ENCODE measurements around the gene PSAPL1. TPM values are rescaled to one million over a fixed set of nuclear protein-coding genes. Genes with fewer than 3 reads are reported as not detected.

PSAPL1 gene
- total RNA-seq, 1 donor from 2014 or later, result not detected

DNA sequence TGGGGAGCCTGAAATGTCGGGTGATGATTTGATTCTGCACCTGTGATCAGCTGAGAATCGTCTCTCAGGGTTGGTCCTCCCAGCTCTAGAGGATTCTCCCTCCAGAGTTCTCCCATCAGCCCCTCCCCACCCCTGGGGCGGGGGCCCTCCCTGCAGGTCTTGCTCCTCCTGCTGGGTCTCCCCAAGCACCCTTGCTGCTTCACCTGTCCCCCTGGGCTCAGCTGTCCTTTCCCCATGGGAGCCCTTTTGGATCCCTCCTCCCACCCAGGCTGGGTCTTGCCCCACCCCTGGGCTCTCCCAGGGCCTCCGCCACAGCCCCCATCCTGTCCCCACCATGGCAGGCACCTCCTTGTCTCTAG lies 22.2 kb downstream of the PSAPL1 start:
- H3K4me1 ChIP-seq, result no peaks in the 10 kb centered on the region
- H3K4me3 ChIP-seq, result no peak overlapping the region
- TF ChIP-seq, protein P1, sequence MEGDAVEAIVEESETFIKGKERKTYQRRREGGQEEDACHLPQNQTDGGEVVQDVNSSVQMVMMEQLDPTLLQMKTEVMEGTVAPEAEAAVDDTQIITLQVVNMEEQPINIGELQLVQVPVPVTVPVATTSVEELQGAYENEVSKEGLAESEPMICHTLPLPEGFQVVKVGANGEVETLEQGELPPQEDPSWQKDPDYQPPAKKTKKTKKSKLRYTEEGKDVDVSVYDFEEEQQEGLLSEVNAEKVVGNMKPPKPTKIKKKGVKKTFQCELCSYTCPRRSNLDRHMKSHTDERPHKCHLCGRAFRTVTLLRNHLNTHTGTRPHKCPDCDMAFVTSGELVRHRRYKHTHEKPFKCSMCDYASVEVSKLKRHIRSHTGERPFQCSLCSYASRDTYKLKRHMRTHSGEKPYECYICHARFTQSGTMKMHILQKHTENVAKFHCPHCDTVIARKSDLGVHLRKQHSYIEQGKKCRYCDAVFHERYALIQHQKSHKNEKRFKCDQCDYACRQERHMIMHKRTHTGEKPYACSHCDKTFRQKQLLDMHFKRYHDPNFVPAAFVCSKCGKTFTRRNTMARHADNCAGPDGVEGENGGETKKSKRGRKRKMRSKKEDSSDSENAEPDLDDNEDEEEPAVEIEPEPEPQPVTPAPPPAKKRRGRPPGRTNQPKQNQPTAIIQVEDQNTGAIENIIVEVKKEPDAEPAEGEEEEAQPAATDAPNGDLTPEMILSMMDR (IDR thresholded peaks at IDR 0.05), result no peak
- ATAC-seq (no peak), DNase-seq (no peak)
- H3K27me3 ChIP-seq (ENCODE audit: low read depth), result no peaks in the 10 kb centered on the region
- peaks cover 12% of the 10 kb centered on the region for H3K9me3 ChIP-seq
- no peak overlapping the region for H3K27ac ChIP-seq
- intact Hi-C loops (cut with DNase I), result no loop called here
- H3K36me3 ChIP-seq, result no peaks in the 10 kb centered on the region

DNA sequence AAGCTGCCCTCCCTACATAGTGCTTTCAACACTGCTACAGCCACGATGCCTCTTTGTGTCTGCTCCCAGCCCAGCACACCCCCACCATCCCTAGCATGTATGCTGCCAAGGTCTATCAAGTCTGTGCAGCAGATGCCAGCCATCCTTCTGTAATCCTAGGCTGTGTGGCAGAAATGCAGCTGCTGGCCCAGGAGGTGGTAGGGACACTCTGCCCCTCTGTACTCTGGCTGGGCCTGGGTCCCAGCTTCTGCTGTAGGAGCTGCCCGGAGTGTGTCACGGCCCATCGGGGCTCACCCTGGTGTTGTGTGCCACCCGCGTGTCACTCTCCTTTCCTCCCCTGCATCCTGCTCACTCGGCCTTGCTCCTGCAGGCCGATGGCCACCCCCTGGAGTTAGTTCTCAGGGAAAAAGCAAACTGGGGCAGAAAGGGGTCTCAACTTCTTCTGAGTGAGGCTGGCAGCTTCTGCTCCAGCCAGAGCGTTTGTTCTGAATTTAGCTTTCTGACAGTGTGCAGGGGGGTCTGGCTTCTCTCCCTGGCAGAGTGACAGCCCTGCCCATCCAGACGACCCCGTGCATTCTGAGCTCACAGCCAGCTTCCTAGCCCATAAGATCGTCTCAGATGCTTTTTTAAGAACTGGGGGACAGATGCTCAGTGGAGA lies 22.7 kb downstream of the PSAPL1 start:
- no peak overlapping the region for H3K27ac ChIP-seq
- no peak overlapping the region for H3K4me3 ChIP-seq
- ATAC-seq, result peak in 1 of 2 donors; percentile 31
- no peaks in the 10 kb centered on the region for H3K27me3 ChIP-seq (ENCODE audit: low read depth)
- intact Hi-C loops (cut with DNase I), result no loop called here
- H3K4me1 ChIP-seq, result no peaks in the 10 kb centered on the region
- TF ChIP-seq, protein P1 (IDR thresholded peaks at IDR 0.05), result no peak
- H3K36me3 ChIP-seq, result no peaks in the 10 kb centered on the region
- DNase-seq, result peak; percentile 24
- peaks cover 13% of the 10 kb centered on the region for H3K9me3 ChIP-seq

DNA sequence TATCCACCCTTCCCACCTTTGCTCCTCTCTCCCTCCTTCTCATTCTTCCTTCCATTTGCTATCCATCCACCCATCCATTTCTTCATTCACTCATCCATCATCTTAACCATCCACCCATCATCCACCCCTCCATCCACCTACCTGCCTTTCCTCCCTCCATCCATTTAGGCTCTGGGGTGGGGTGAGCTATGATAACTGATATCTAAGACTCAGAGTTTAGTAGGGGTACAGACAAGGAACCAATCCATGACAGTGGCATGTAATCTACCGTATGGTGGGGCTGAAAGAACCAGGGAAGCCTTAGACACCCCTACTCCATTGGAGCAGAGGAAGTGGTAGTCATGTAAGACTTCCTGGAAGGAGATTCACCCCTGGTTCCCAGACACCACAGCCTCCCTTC lies 23.2 kb downstream of the PSAPL1 start:
- Histone ChIP-seq H3K27me3 (ENCODE audit: low read depth) (no peaks in the 10 kb centered on the region), H3K4me3 (no peak overlapping the region), H3K36me3 (no peaks in the 10 kb centered on the region), H3K4me1 (no peaks in the 10 kb centered on the region), H3K27ac (no peak overlapping the region), H3K9me3 (peaks cover 15% of the 10 kb centered on the region)
- TF ChIP-seq, protein P1 (IDR thresholded peaks at IDR 0.05), result no peak
- intact Hi-C loops (cut with DNase I), result no loop called here
- ATAC-seq (no peak), DNase-seq (no peak)

DNA sequence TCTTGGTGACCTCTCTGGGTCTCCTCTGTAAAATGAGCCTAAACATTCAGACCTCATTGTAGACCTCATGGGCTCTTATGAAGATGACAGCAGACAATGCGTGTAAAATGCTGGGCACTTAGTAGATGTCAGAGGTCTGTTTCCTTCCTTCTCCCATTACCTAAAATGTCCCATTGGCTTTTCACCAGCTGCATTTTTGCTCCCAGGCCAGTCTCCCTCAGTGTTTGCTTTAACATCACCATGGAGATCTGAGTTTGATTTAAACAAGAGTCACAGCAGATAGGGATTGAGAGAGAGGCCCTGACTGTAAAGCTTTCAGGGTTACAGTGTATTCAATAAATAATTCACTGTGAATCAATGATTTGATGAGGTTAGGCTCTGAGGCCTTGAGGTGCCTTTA lies 24.3 kb downstream of the PSAPL1 start:
- Histone ChIP-seq H3K4me1 (no peaks in the 10 kb centered on the region), H3K4me3 (no peak overlapping the region), H3K27me3 (ENCODE audit: low read depth) (no peaks in the 10 kb centered on the region), H3K9me3 (peaks cover 15% of the 10 kb centered on the region), H3K27ac (no peak overlapping the region), H3K36me3 (no peaks in the 10 kb centered on the region)
- intact Hi-C loops (cut with DNase I), result no loop called here
- peak; percentile 27 to 58 for ATAC-seq
- DNase-seq, result no peak
- TF ChIP-seq, protein P1 (IDR thresholded peaks at IDR 0.05), result no peak

DNA sequence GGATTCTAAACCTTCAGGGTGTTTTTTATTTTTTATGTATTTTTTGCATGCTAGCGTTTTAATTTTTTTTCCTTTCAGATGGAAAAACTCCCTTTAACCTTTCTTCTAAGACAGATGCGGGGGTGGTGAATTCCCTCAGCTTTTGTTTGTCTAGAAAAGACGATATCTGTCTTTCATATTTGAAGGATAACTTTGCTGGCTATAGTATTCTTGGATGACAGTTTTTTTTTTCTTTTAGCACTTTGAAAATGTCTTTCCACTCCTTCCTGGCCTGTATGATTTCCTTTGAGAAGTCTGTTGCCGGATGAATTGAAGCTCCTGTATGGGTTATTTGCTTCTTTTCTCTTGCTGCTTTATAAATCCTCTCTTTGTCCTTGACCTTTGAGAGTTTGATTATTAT lies 26.6 kb downstream of the PSAPL1 start:
- H3K27ac ChIP-seq, result no peak overlapping the region
- ATAC-seq (no peak), DNase-seq (no peak)
- peaks cover 15% of the 10 kb centered on the region for H3K9me3 ChIP-seq
- TF ChIP-seq, protein P1 (IDR thresholded peaks at IDR 0.05), result no peak
- intact Hi-C loops (cut with DNase I), result no loop called here
- H3K27me3 ChIP-seq (ENCODE audit: low read depth), result no peaks in the 10 kb centered on the region
- no peak overlapping the region for H3K4me3 ChIP-seq
- H3K4me1 ChIP-seq, result no peaks in the 10 kb centered on the region
- no peaks in the 10 kb centered on the region for H3K36me3 ChIP-seq

All from lower lobe of right lung (tissue), 2 donors.